HCT116 (cell line): ENCODE results near the gene ESAM. TPM values are rescaled to one million over a fixed set of nuclear protein-coding genes. Genes with fewer than 3 reads are reported as not detected.

ENCODE experiments used
- ATAC-seq: fragments of 200-7000 bp; cut with Tn5 transposase; 2 replicates; pipeline ENCODE4 v1.9.1; 2020; ENCODE audit warnings: mild to moderate bottlenecking, moderate library complexity
- BruUV-seq: library from RNA; stranded (reverse); fragments of 400-500 nt; replicated peaks from 2 replicates; lab custom pipeline; 2021; lab: Mats Ljungman, UMichigan
- CTCF ChIA-PET: fragments of 300-600 bp; sonication (Branson Sonifier 250); formaldehyde crosslinking; loops from one replicate; lab custom pipeline; 2021; ENCODE audit warnings: antibody characterized with exemption; lab: Charles Lee
- POLR2A ChIA-PET: fragments of 300-600, 350-600 bp; sonication (Branson Sonifier 250); formaldehyde crosslinking; loops from one replicate; lab custom pipeline; 2021; ENCODE audit warnings: antibody characterized with exemption; lab: Charles Lee
- RAD21 ChIA-PET, 2 experiments: fragments of 300-600 bp; sonication (Branson Sonifier 250); formaldehyde crosslinking; loops; one replicate each; lab custom pipeline; 2023; ENCODE audit warnings: low total read pairs in 2 of 2; ENCODE audit not compliant: uncharacterized antibody in 2 of 2, unreplicated experiment in 2 of 2, low non-redundant PET in 1 of 2; lab: Charles Lee
- DNase-seq: peaks from one replicate; pipeline ENCODE4 v3.0.0-alpha.2; 2010; ENCODE audit warnings: low read depth, low spot score
- H2AFZ ChIP-seq: fragments of 200-600 bp; shearing (Covaris generic), sonication (generic); 2 replicates; pipeline ENCODE4 v1.6.1; 2017; ENCODE audit warnings: low read depth, mixed run types, mixed read lengths, antibody characterized with exemption, low read length; ENCODE audit not compliant: poor library complexity, severe bottlenecking
- H3K27ac ChIP-seq: 2 replicates; pipeline ENCODE4 v1.5.1; 2012; ENCODE audit warnings: low read depth, low read length
- H3K27me3 ChIP-seq: fragments of 200-600 bp; sonication (generic); 2 replicates; pipeline ENCODE4 v1.6.1; 2016; ENCODE audit warnings: mixed run types, low read length, mixed read lengths; ENCODE audit not compliant: insufficient read depth
- H3K36me3 ChIP-seq, 2 experiments: fragments of 200-500 bp in 1 of 2; fragments of 200-600 bp in 1 of 2; sonication (Bioruptor generic) in 1 of 2; sonication (generic) in 1 of 2; 2 replicates each; pipeline versions ENCODE4 v1.5.1 to v1.6.1; 2014 to 2016; ENCODE audit warnings: low read length in 2 of 2, inconsistent platforms in 1 of 2, mixed read lengths in 1 of 2, mixed run types in 1 of 2; ENCODE audit not compliant: insufficient read depth in 2 of 2, control insufficient read depth in 1 of 2
- H3K4me1 ChIP-seq, 2 experiments: fragments of 200-600 bp in 1 of 2; sonication (generic) in 1 of 2; 2 replicates each; pipeline versions ENCODE4 v1.5.1 to v1.6.1; 2012 to 2017; ENCODE audit warnings: low read length in 2 of 2, inconsistent platforms in 1 of 2, mild to moderate bottlenecking in 1 of 2, mixed read lengths in 1 of 2, mixed run types in 1 of 2, moderate library complexity in 1 of 2; ENCODE audit not compliant: insufficient read depth in 2 of 2, control insufficient read depth in 1 of 2
- H3K4me2 ChIP-seq: fragments of 200-600 bp; sonication (generic); 2 replicates; pipeline ENCODE4 v1.6.1; 2017; ENCODE audit warnings: mixed run types, low read length, mixed read lengths
- H3K4me3 ChIP-seq, 2 experiments: fragments of 200-600 bp in 1 of 2; sonication (generic) in 1 of 2; replicated peaks in 1 of 2; 2 replicates each; pipeline ENCODE4 v1.5.1; 2011 to 2016; ENCODE audit warnings: low read length in 2 of 2, control low read depth in 1 of 2, low read depth in 1 of 2, mild to moderate bottlenecking in 1 of 2, mixed read lengths in 1 of 2, mixed run types in 1 of 2
- H3K79me2 ChIP-seq: fragments of 200-600 bp; sonication (generic); 2 replicates; pipeline ENCODE4 v1.6.1; 2017; ENCODE audit warnings: mild to moderate bottlenecking, mixed run types, low read length, moderate library complexity, mixed read lengths; ENCODE audit not compliant: insufficient read depth
- H3K9ac ChIP-seq: fragments of 200-600 bp; sonication (generic); 2 replicates; pipeline ENCODE4 v1.6.1; 2016; ENCODE audit warnings: low read length, mixed read lengths
- H3K9me2 ChIP-seq: fragments of 200-600 bp; sonication (generic), shearing (Covaris generic); 2 replicates; pipeline ENCODE4 v1.6.1; 2017; ENCODE audit warnings: mixed run types, mild to moderate bottlenecking, moderate library complexity; ENCODE audit not compliant: insufficient read depth
- H3K9me3 ChIP-seq, 2 experiments: fragments of 200-500 bp in 1 of 2; fragments of 200-600 bp in 1 of 2; sonication (Bioruptor generic) in 1 of 2; sonication (generic) in 1 of 2; 2 replicates each; pipeline ENCODE4 v1.6.1; 2014 to 2017; ENCODE audit warnings: low read length in 2 of 2, mixed read lengths in 2 of 2, inconsistent platforms in 1 of 2, low read depth in 1 of 2, mild to moderate bottlenecking in 1 of 2, mixed run types in 1 of 2, moderate library complexity in 1 of 2; ENCODE audit not compliant: control insufficient read depth in 1 of 2, insufficient read depth in 1 of 2
- H4K20me1 ChIP-seq: fragments of 200-600 bp; sonication (generic), shearing (Covaris generic); 2 replicates; pipeline ENCODE4 v1.6.1; 2017; ENCODE audit warnings: mixed run types, mild to moderate bottlenecking, moderate library complexity; ENCODE audit not compliant: insufficient read depth
- ELF1 ChIP-seq: IDR thresholded peaks from 2 replicates; pipeline ENCODE4 v1.6.1; 2012; ENCODE audit warnings: low read depth, borderline replicate concordance
- JUND ChIP-seq: IDR thresholded peaks from 2 replicates; pipeline ENCODE4 v1.6.1; 2012
- ZNF274 ChIP-seq: fragments of 200-500 bp; sonication (Bioruptor generic); IDR thresholded peaks from 2 replicates; pipeline ENCODE4 v1.6.1; 2014; ENCODE audit warnings: mild to moderate bottlenecking, low read depth, low read length, inconsistent platforms
- intact Hi-C: fragments of 100-400 bp; cut with micrococcal nuclease; formaldehyde crosslinking; loops from 2 replicates; pipeline ENCODE4 v1.10.0; 2022
- total RNA-seq: library from RNA; stranded (reverse); gene quantifications from one replicate; pipeline ENCODE4 v1.2.1, GENCODE V29; 2021; ENCODE audit not compliant: unreplicated experiment
- TF ChIP-seq, protein P1 (sequence below), 3 experiments: fragments of 200-600 bp in 1 of 3; sonication (generic) in 1 of 3; IDR thresholded peaks in 2 of 3; conservative IDR thresholded peaks in 1 of 3; 2 replicates each; pipeline ENCODE4 v1.5.1; 2012 to 2017; ENCODE audit warnings: low read depth in 2 of 3, low read length in 2 of 3, antibody characterized with exemption in 1 of 3, borderline replicate concordance in 1 of 3, control low read depth in 1 of 3, mild to moderate bottlenecking in 1 of 3, mixed read lengths in 1 of 3, mixed run types in 1 of 3, moderate library complexity in 1 of 3; ENCODE audit not compliant: insufficient read depth in 1 of 3
- TF ChIP-seq, protein P2 (sequence below): IDR thresholded peaks from 2 replicates; pipeline ENCODE4 v1.6.1; 2012

ESAM gene
- total RNA-seq, 1 experiment from 2014 or later: 6.1 TPM

DNA sequence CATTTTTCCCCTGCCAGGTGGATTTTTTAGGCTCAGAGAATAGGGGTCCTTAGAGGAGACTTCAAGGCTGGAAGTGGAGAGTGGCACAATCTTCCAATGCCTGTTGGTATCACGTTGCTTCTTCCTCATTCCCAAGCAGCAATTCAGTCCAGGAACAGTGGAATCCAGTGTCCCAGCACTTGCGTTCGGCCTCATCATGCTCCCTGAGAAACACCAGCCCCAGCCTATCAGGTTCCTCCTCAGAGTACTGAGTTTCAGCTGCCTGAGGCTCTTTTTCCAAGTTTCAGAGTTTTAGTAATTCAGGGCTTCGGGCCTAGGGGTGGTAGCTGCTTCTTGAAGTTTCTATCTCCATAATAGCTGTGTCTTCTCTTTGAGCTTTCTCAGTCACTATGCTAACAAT lies 54.3 kb downstream of the ESAM start:
- ChIA-PET POLR2A (no interaction called here), RAD21 (no interaction called here), CTCF (no interaction called here)
- Histone ChIP-seq H3K27ac (no peak overlapping the region), H3K9ac (no peak overlapping the region), H3K4me1 (no peaks in the 10 kb centered on the region; a peak in 1 of 4 replicates), H3K4me3 (peak overlapping the region; percentile 16 to 29; a peak in 3 of 4 replicates), H3K4me2 (peak overlapping the region; percentile 40), H4K20me1 (no peaks in the 10 kb centered on the region), H3K36me3 (no peaks in the 10 kb centered on the region), H3K9me3 (no peaks in the 10 kb centered on the region), H3K9me2 (no peaks in the 10 kb centered on the region), H3K79me2 (no peaks in the 10 kb centered on the region), H3K27me3 (no peaks in the 10 kb centered on the region), H2AFZ (no peak overlapping the region)
- TF ChIP-seq JUND: no peak
- peak; percentile 38 for TF ChIP-seq ELF1
- TF ChIP-seq, protein P1, sequence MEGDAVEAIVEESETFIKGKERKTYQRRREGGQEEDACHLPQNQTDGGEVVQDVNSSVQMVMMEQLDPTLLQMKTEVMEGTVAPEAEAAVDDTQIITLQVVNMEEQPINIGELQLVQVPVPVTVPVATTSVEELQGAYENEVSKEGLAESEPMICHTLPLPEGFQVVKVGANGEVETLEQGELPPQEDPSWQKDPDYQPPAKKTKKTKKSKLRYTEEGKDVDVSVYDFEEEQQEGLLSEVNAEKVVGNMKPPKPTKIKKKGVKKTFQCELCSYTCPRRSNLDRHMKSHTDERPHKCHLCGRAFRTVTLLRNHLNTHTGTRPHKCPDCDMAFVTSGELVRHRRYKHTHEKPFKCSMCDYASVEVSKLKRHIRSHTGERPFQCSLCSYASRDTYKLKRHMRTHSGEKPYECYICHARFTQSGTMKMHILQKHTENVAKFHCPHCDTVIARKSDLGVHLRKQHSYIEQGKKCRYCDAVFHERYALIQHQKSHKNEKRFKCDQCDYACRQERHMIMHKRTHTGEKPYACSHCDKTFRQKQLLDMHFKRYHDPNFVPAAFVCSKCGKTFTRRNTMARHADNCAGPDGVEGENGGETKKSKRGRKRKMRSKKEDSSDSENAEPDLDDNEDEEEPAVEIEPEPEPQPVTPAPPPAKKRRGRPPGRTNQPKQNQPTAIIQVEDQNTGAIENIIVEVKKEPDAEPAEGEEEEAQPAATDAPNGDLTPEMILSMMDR (IDR thresholded peaks at IDR 0.05 in 2 of 3, conservative IDR thresholded peaks at IDR 0.05 in 1 of 3; ENCODE audit: borderline replicate concordance in 1 of 3, insufficient read depth in 1 of 3, low read depth in 2 of 3, low read length in 2 of 3): no peak
- no peak for TF ChIP-seq ZNF274
- TF ChIP-seq, protein P2, sequence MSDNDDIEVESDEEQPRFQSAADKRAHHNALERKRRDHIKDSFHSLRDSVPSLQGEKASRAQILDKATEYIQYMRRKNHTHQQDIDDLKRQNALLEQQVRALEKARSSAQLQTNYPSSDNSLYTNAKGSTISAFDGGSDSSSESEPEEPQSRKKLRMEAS: no peak
- DNase-seq: peak; percentile 15
- intact Hi-C loops: no loop called here
- ATAC-seq: peak; percentile 55; the same call in 1 of the 2 replicates
- BruUV-seq: no TSS peak

Other genes with a start within 250 kb of the ESAM start
- not detected for gene OR8B12, start 218.6 kb downstream of the ESAM start, total RNA-seq
- not detected for gene OR8A1, start 192.3 kb downstream of the ESAM start, total RNA-seq
- gene PANX3, start 150.9 kb downstream of the ESAM start, total RNA-seq: not detected
- gene TBRG1, start 139.4 kb downstream of the ESAM start, total RNA-seq: 29.6 TPM
- 39.2 TPM for gene SIAE, start 88.6 kb downstream of the ESAM start, total RNA-seq
- 12.9 TPM for gene SPA17, start 88.4 kb downstream of the ESAM start, total RNA-seq
- gene NRGN, start 22.3 kb downstream of the ESAM start, total RNA-seq: 33.3 TPM
- gene VSIG2, start 10.0 kb downstream of the ESAM start, total RNA-seq: not detected
- gene MSANTD2, start 38.1 kb upstream of the ESAM start, total RNA-seq: 8.6 TPM
- 30.7 TPM for gene ROBO3, start 103.1 kb upstream of the ESAM start, total RNA-seq
- not detected for gene ROBO4, start 135.6 kb upstream of the ESAM start, total RNA-seq
- gene HEPN1, start 157.0 kb upstream of the ESAM start, total RNA-seq: not detected
- gene HEPACAM, start 173.8 kb upstream of the ESAM start, total RNA-seq: not detected
- gene CCDC15, start 191.9 kb upstream of the ESAM start, total RNA-seq: 2.4 TPM